SKM-1 treated with dmso at 0.1 percent for 144 hours (cell line): ENCODE results near the gene FZR1.

Source experiments
- DNase-seq: peaks from one replicate; lab custom pipeline; 2025; ENCODE audit not compliant: unreplicated experiment; lab: John Stamatoyannopoulos, UW

The FZR1 gene

GRCh38 chr19:3513229-3514140, 7.4 kb downstream of the FZR1 start:
- no peak for DNase-seq

DNA sequence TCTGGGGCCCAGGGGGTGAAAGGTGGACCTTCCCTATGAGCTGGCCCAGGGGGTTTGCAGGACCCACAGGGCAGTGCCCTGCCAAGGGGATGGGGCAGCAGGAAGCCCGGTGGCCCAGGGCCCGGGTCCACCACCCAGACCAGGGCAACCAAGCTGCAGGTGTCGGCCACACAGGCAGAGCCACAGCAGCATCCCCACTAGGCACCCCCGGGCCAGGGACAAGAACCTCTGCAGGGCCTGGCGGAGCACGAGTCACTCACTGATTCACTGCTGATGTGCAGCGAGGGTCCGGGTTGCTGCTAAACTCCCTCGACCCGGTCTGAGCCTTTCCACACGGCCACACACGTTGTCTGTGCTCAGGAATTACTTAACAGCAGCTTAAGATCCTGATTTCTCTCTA, 8.8 kb downstream of the FZR1 start:
- no peak for DNase-seq

DNA sequence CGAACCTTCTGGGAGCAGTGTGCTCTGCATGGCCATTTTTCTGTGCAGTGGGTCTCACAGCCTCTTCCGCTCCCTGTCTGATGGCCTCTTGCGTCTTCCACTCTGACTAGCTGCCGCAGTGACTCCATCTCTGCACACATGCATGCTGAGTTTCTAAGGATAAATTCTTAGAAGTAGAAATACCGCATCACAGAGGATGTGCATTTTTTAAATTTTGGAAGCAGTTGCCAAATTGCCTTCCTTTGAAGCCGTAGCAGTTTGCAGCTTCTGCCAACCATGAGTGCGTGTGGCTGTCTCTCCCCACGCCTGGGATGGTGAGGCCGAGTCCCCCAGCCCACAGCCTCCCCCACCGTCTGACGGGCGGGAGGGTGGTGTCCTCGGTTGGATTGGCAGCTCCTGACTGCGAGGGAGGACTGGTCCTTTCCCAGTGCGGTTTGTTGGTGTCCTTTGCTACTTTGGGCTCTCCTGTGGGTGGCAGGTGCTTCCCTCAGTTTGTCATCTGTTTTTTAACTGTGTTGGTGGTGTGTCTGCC, 9.8 kb downstream of the FZR1 start:
- DNase-seq: no peak

- no peak for DNase-seq
Observed at GRCh38 chr19:3516675-3517207, 10.6 kb downstream of the FZR1 start.

- no peak for DNase-seq
Observed at GRCh38 chr19:3517638-3518037, 11.5 kb downstream of the FZR1 start.

DNA sequence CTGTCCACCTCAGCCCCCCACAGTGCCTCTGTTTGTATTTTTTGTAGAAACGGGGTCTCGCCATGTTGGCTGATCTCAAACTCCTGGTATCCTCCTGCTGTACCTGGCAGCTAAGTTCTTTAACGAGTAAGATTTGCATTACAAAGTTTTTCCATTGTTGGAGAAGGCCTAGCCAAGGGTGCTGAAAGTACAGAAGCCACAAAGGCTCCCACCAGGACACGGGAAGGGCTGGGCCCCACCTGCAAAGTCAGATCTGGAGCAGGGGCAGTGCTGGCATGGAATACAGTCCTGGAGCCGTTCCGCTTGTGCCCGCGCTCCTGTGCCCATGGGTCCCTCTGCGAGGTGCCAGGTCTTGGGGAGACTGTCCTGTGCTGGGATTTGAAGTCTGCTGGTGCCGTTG, 12.1 kb downstream of the FZR1 start:
- DNase-seq: no peak

- DNase-seq: no peak
Observed at GRCh38 chr19:3518659-3519058, 12.5 kb downstream of the FZR1 start.

GRCh38 chr19:3519126-3519525, 13.0 kb downstream of the FZR1 start:
- DNase-seq: no peak

- DNase-seq: no peak
Observed at GRCh38 chr19:3520166-3521103, 14.3 kb downstream of the FZR1 start.

GRCh38 chr19:3521104-3521445, 15.0 kb downstream of the FZR1 start:
- DNase-seq: no peak

DNA sequence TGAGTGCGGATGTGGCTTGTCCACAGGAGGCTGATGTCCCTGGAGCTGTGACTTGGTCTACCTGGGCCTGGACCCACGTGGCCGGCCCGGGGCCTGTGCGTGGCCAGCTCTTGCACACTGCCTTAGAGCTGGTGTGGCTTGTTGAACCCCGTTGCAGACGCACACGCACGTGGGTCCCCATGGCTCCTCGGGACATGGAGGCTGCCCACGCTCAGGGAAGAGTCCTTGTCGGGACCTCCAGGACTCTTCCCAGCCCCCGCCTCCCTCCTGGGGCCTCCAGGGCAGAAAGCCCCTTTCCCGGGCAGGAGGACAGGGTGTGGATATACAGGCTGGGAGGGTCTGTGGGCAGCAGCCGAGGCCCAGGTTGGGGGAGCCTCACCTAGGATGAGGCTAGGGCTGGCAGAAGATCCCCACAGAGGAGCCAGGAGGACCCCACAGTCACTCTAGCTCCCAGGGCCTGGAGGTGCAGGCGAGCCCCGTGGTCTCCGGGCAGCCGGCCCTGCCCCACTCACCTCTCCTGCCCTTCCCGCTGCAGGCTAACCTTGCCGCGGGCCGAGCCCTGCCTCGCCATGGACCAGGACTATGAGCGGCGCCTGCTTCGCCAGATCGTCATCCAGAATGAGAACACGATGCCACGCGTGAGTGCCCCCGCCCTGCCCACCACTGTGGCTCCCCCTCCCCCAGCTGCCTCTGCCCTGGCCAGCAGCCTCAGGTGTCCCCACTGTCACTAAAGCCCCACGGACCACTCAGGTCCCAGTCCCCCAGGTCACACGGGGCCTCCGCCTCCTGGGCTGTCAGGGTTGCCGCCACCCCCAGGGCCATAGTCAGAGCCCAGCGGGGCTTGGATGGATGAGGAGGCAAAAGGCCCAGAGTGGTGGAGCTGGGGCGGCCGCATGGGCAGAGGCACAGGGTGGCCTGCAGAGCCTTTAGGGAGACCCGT, 16.6 kb downstream of the FZR1 start:
- DNase-seq: no peak

DNA sequence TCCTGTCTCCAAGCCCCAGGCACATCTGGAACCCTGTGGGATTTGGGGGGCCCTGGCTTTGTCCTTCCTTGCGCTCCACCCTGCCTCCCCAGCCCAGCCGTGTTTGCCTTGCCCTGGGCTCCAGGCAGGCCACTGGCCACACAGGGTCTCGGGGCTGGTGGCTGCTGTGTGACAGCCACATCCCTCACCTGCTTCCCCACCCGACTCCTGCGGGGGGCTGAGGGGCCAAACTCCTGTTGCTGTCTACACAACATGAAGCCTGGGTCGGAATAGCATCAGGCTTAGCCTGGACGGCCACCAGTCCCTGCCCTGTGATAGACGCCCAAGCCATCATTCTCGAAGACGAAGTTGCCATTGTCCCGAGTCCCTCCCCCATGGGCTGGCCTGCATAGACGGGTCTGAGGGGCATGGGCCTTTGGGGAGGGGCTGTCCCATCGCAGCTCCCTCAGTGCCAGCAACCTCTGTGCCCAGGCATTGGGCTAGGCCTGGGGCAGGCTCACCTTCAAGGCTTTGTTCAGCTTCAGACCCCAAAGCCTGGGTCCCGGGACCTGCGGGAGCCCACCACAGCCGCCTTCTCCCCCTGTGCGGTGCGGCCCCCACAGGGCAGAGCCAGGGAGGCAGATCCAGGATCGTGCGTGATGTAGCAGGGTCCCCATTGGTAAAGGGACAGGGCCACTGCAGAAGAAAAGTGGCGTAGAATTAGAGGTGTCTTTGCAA, 17.4 kb downstream of the FZR1 start:
- DNase-seq: no peak

GRCh38 chr19:3524078-3524842, 18.1 kb downstream of the FZR1 start:
- no peak for DNase-seq

GRCh38 chr19:3524904-3525451, 18.9 kb downstream of the FZR1 start:
- no peak for DNase-seq

DNA sequence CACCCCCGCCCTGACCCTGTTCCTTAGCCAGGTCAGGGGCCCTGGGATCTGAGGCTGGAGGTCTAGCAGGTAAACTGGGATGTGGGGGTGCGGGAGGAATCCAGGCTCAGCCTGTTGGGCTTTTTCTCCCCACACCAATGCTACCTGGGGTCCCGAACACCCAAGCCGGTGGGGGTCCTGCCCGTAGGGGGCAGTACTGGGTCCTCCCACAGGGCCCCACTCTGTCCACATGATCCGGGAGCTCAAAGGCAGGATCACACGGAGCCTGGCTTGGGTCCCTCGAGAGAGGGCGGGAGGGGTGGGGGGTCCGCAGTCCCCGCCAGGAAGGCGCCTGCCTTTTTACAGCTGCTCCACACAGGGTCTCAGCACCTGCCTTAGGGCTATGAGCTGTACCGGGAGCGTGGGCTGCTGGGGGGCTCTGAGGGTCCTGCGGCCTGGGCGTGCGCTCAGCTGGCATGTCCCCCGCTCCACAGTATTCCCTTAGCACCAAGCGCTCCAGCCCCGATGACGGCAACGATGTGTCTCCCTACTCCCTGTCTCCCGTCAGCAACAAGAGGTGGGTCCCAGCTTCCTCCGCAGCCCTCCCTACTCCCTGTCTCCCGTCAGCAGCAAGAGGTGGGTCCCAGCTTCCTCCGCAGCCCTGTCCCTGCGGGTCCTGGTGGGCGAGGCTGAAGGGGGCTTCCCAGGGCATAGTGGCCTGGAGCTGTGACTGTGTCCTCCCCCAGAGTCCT, 20.6 kb downstream of the FZR1 start:
- no peak for DNase-seq

GRCh38 chr19:3527238-3527910, 21.3 kb downstream of the FZR1 start:
- DNase-seq: no peak

DNA sequence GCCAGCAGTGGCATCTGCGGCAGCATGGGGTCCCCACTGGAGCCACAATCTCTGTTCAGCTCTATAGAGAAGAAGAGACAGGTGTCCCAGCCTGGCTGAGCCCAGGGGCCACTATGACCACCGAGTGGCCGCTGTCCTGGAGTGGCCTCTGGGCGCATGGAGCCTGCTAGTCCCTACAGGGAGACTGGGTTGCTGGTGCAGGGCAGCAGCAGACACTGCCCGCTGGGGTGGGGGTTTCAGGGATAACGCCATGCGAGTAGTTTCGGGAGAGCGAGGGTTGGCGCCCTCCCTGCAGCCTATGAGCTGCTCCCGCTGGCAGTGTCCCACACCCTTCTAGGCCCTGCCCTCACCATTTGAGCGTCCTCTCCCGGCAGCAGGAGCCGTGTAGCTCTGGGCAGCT, 22.0 kb downstream of the FZR1 start:
- no peak for DNase-seq
